GM06990 (cell line): ENCODE data around the gene SNX30.

Experiments
- DNase-seq: peaks from one replicate; pipeline ENCODE4 v3.0.0-alpha.2; 2011; ENCODE audit not compliant: insufficient read length; ENCODE audit errors: extremely low read depth
- H3K27me3 ChIP-seq: replicated peaks from 2 replicates; pipeline ENCODE4 v1.6.0; 2011; ENCODE audit warnings: low read length; ENCODE audit not compliant: control insufficient read depth, insufficient read depth
- H3K36me3 ChIP-seq: 2 replicates; pipeline ENCODE4 v1.5.1; 2011; ENCODE audit warnings: low read length; ENCODE audit not compliant: control insufficient read depth, insufficient read depth
- H3K4me3 ChIP-seq: replicated peaks from 2 replicates; pipeline ENCODE4 v1.5.1; 2011; ENCODE audit warnings: low read depth, mild to moderate bottlenecking, control low read depth, low read length
- TF ChIP-seq, protein P1 (sequence below): IDR thresholded peaks from 2 replicates; pipeline ENCODE4 v1.5.1; 2011; ENCODE audit warnings: low read length, control low read depth, mild to moderate bottlenecking, inconsistent platforms; ENCODE audit not compliant: insufficient read depth, poor library complexity, severe bottlenecking

SNX30 gene

DNA sequence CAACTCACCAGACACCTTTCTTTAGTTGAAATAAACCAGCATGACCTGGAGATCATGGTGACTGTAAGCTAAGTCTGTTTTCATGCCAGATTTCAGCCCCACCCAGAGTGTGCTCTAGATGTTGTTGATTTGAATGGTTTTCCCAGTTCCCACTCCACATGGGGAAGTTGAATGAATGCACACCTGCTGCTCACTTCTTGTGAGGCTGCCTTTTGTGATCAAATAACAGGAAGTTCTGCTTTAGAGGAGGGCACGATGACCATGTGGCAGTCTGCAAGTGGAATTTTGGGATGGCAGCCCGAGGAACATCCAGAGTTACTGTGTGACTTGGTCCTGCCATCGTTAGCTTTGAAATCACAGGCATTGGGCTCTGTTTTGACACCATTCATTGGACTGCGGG is 121.5 kb downstream of the SNX30 start:
- H3K36me3 ChIP-seq: no peaks in the 10 kb centered on the region
- DNase-seq: no peak
- H3K27me3 ChIP-seq: no peaks in the 10 kb centered on the region
- no peak overlapping the region for H3K4me3 ChIP-seq
- TF ChIP-seq, protein P1, sequence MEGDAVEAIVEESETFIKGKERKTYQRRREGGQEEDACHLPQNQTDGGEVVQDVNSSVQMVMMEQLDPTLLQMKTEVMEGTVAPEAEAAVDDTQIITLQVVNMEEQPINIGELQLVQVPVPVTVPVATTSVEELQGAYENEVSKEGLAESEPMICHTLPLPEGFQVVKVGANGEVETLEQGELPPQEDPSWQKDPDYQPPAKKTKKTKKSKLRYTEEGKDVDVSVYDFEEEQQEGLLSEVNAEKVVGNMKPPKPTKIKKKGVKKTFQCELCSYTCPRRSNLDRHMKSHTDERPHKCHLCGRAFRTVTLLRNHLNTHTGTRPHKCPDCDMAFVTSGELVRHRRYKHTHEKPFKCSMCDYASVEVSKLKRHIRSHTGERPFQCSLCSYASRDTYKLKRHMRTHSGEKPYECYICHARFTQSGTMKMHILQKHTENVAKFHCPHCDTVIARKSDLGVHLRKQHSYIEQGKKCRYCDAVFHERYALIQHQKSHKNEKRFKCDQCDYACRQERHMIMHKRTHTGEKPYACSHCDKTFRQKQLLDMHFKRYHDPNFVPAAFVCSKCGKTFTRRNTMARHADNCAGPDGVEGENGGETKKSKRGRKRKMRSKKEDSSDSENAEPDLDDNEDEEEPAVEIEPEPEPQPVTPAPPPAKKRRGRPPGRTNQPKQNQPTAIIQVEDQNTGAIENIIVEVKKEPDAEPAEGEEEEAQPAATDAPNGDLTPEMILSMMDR: no peak

DNA sequence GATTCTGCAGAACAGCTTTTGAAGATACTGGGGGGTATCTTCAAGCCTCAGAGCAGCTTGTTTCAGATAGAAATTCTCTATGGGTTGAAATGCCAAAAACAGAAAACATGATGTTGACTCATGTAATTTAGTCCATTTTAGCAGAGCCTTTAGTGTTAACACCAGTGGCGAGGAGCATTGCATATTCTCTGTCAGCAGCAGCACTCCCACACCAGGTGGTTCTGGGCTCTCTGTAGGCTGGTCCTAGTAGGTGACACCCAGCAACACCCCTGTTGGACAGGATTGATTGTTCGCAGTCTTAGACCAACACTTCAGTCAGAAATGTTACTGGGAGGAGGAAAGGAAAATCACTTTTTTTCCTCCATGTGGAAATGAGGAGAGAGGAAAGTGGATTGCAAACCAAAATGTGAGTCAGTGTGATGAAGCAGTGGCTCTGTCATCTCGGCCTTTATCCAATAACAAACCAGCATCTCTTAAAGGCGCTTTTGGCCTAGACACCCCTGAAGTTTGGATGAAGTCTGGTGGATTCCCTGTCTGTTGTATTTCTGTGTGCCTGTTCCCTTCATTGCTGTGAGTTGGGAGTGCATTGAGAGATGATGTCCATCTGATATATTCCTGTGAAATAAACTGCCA is 123.3 kb downstream of the SNX30 start:
- TF ChIP-seq, protein P1: no peak
- no peak for DNase-seq
- H3K27me3 ChIP-seq: no peaks in the 10 kb centered on the region
- H3K4me3 ChIP-seq: no peak overlapping the region
- H3K36me3 ChIP-seq: no peaks in the 10 kb centered on the region

DNA sequence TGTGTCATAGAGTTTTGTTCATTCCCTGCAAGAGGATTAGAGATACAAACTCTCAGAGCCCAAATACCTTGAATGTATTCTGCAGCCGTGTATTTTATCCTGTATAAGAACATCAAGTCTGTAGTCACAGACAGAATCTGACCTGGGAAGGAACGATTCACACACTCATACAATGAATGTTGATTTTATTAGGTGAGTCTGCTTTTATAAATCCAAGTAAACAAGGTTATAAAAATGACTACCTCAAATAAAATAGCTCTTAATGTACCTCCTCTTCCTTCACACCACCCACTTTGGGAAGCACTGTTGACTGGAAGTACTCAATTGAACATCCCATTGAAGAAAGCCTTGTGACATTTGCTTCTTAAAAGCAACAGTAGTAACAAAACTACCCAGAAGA is 128.2 kb downstream of the SNX30 start:
- Histone ChIP-seq H3K4me3 (no peak overlapping the region), H3K27me3 (no peaks in the 10 kb centered on the region), H3K36me3 (no peaks in the 10 kb centered on the region)
- DNase-seq: no peak
- TF ChIP-seq, protein P1: no peak

DNA sequence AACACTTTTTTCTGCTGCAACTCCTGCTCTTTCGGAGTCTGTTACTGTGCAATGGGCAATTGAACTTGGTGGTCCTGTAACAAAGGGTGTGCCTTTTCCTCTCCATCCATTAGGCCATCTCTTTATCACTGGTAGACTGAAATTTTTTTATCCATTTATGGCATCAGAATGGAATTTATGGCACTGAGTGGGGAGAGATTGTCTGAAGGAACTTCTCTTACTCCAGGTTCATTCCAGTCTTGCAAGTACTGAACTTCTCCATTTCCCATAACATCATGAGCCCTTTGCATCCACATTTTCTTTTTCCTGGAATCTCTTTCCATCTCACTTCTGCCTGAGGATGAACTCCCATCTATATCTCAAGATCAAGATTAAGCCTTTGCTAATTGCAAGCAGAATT is 130.1 kb downstream of the SNX30 start:
- TF ChIP-seq, protein P1: no peak

DNA sequence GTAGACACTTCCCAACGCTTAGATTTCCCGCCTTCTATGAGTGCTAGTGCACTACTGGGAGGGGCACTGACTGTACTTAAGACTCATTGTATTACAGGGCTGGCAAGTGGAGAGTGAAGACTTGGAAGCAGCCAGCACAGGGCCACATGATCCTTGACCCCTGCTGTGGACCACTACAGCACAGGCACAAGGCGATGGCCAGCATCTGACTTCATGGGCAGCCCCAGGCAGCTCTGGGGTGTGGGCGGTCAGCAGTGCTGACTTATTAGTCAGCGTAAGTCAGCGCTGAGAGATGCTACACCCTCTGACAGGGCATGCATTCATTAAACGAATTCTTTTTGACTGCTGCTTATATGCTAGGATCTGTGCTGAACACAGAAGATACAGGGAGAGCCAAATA is 130.8 kb downstream of the SNX30 start:
- Histone ChIP-seq H3K36me3 (no peaks in the 10 kb centered on the region), H3K27me3 (no peaks in the 10 kb centered on the region), H3K4me3 (no peak overlapping the region)
- TF ChIP-seq, protein P1: no peak
- no peak for DNase-seq

More for the DNA sequence above, 130.1 kb downstream of the SNX30 start:
- H3K4me3 ChIP-seq: no peak overlapping the region
- no peaks in the 10 kb centered on the region for H3K27me3 ChIP-seq
- DNase-seq: no peak
- no peaks in the 10 kb centered on the region for H3K36me3 ChIP-seq

DNA sequence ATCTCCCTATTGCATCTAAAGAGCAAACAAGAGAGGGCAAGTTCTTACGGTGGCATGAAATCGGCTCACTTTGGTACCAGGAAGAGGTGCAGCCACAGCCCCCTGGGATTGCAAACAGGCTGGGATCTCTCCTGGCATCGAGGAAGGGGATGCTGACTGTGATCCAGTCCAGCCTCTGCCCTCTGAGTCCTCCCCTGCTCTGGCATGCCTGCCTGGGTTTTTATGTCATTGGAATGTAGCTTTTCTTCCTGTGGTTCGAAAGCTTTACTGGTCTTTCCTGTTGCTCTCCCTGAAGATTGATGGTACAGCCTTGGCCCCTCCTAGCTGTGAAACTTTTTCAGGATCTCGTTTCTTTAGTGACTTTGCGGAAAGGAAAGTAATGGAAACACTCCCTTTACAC is 133.5 kb downstream of the SNX30 start:
- Histone ChIP-seq H3K27me3 (no peaks in the 10 kb centered on the region), H3K36me3 (no peaks in the 10 kb centered on the region), H3K4me3 (no peak overlapping the region)
- TF ChIP-seq, protein P1: no peak
- no peak for DNase-seq
